ENCODE data around the gene PHACTR1.

The PHACTR1 gene

GRCh38 chr6:13288969-13289391 is 572.4 kb downstream of the PHACTR1 start:
- ATAC-seq, result no peak
- TF ChIP-seq POU6F1 (CRISPR knock-in tag; IDR thresholded peaks at IDR 0.05; ENCODE audit: borderline replicate concordance, low read depth) (no peak), TCF4 (CRISPR knock-in tag; IDR thresholded peaks at IDR 0.05; ENCODE audit: borderline replicate concordance) (no peak), BACH2 (CRISPR knock-in tag; IDR thresholded peaks at IDR 0.05; ENCODE audit: borderline replicate concordance) (no peak)

- ATAC-seq, result no peak
- TF ChIP-seq ZFP3 (CRISPR knock-in tag; IDR thresholded peaks at IDR 0.05), result no peak
- no peak for TF ChIP-seq OSR1 (CRISPR knock-in tag; IDR thresholded peaks at IDR 0.05)
- TF ChIP-seq ZFP30 (CRISPR knock-in tag; IDR thresholded peaks at IDR 0.05), result no peak
- TF ChIP-seq PPARA (CRISPR knock-in tag; IDR thresholded peaks at IDR 0.05; ENCODE audit: borderline replicate concordance), result no peak
- no peak for TF ChIP-seq TSHZ2 (CRISPR knock-in tag; IDR thresholded peaks at IDR 0.05)
- no peak for TF ChIP-seq CREB5 (CRISPR knock-in tag; IDR thresholded peaks at IDR 0.05; ENCODE audit: low read depth)
- TF ChIP-seq POU6F1 (CRISPR knock-in tag; IDR thresholded peaks at IDR 0.05; ENCODE audit: borderline replicate concordance, low read depth), result no peak
- TF ChIP-seq ZNF70 (CRISPR knock-in tag; IDR thresholded peaks at IDR 0.05), result no peak
- TF ChIP-seq RARB (CRISPR knock-in tag; IDR thresholded peaks at IDR 0.05), result no peak
- no peak for TF ChIP-seq ISL1 (CRISPR knock-in tag; IDR thresholded peaks at IDR 0.05)
These were observed 573.3 kb downstream of the PHACTR1 start for GRCh38 chr6:13289789-13290318.

- TF ChIP-seq ZNF565 (CRISPR knock-in tag; conservative IDR thresholded peaks at IDR 0.05; ENCODE audit: low read depth), result no peak
- TF ChIP-seq OSR1 (CRISPR knock-in tag; IDR thresholded peaks at IDR 0.05), result no peak
- no peak for TF ChIP-seq POU6F1 (CRISPR knock-in tag; IDR thresholded peaks at IDR 0.05; ENCODE audit: borderline replicate concordance, low read depth)
- ATAC-seq, result no peak
These were observed 573.8 kb downstream of the PHACTR1 start for GRCh38 chr6:13290335-13290734.

GRCh38 chr6:13292774-13293173 is 576.2 kb downstream of the PHACTR1 start:
- TF ChIP-seq ISL1 (CRISPR knock-in tag; IDR thresholded peaks at IDR 0.05) (no peak), TCF4 (CRISPR knock-in tag; IDR thresholded peaks at IDR 0.05; ENCODE audit: borderline replicate concordance) (no peak), ZNF565 (CRISPR knock-in tag; conservative IDR thresholded peaks at IDR 0.05; ENCODE audit: low read depth) (no peak), ZFP3 (CRISPR knock-in tag; IDR thresholded peaks at IDR 0.05) (no peak), RARB (CRISPR knock-in tag; IDR thresholded peaks at IDR 0.05) (no peak), ZNF8 (CRISPR knock-in tag; IDR thresholded peaks at IDR 0.05) (no peak), CSRNP3 (CRISPR knock-in tag; IDR thresholded peaks at IDR 0.05) (no peak), TSHZ2 (CRISPR knock-in tag; IDR thresholded peaks at IDR 0.05) (no peak), ARNTL (CRISPR knock-in tag; IDR thresholded peaks at IDR 0.05; ENCODE audit: borderline replicate concordance, low read depth) (no peak), BACH2 (CRISPR knock-in tag; IDR thresholded peaks at IDR 0.05; ENCODE audit: borderline replicate concordance) (no peak), ZFP30 (CRISPR knock-in tag; IDR thresholded peaks at IDR 0.05) (no peak), PATZ1 (CRISPR knock-in tag; IDR thresholded peaks at IDR 0.05; ENCODE audit: borderline replicate concordance) (no peak)
- no peak for ATAC-seq

Data from SK-N-SH treated with all-trans-retinoic acid at 6 μM for 48 hours (cell line).